GM19438 (cell line): Measurements from ENCODE around the gene PIAS1.
"Not testable (repeated sequence)": the region's sequence is repeated elsewhere in the genome, so short reads cannot be mapped to it uniquely, and the experiment has no call there.

Experiments
- ATAC-seq: cut with Tn5 transposase; IDR thresholded peaks from one replicate; pipeline ENCODE4 v1.9.1; 2021; ENCODE audit warnings: low read depth; ENCODE audit not compliant: unreplicated experiment

PIAS1 gene

DNA sequence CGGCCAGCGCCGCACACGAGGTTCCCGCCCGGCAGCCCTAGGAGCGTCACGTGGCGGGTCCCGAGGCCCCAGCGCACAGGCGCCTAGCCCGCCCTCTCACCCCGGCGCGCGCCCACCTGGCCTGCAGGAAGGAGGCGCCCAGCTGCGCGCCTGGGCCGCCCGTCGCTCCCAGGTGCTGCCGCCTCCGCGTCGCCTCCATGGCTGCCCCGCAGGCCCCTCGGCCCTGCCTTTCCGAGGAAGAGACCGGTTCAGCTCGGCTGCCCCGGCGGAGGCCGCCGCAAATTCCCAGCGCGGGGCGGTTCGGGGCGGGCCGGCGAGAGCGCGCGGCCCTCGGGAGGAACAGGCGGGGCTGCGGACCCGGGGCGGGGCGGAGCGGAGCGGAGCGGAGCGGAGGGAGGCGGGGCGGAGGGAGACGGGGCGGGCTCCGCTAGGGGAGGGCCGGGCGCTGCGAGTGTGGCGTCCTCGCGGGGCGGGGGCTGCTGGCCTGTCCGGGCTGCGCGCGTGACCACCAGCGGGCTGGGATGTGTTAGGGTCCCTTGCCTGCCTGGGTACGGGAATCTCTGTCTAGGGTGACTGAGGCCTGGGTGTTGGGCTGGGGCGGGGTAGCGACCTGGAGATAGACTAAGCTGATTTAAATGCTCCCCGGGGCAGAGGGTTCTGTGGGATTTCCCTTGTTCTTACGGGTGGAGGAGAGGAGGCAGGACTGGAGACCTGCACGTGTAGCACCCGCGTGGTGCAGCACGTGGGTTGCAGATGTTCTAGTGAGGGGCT, 175.5 kb downstream of the PIAS1 start, which contains the start of gene CLN6:
CLN6 (minus strand) TSS at position 343 of the 771 bp plus-strand sequence; CDS start at position 199, 144 bp downstream.
- ATAC-seq, result peak; percentile 70

DNA sequence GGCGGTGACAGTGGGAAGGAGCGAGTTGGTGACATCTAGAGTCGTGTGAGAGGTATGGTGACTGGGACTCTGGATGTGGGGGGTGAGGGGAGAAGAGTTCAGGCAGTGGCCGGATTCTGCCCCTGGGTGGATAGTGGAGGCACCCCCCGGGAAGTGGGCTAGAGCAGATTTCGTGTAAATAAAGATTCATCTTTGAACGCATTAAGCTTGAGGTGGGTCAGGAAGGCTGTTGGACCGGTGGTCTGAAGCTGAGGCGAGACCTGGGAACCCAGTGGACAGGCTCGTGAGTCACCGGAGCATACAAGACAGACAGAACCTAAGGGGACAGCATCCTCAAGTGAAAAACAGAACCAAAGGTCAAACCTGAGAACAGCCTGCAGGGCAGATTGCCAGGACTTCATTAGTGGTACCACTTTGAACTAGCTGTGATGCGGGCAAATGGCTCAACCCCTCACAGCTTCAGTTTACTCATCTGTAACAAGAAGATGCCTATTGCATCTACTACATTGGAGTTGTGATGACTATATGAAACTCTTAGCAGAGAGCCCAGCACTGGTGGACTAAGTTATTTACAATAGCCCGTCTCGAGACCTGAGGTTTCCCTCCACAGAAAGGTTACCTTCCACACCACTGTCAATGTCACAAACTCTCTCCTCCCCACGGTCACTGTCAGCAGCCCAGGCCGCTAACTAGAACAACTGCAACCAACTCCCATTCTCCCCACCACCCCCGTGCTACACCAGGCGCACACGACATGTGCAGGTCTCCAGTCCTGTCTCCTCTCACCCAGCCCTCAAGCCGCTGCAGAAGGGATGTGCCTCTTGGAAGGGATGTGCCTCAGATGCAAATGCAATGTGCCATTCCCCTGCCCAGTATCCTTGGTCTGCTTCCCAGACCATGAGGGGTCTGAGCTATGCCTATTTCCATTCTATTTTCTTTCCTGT, 176.3 kb downstream of the PIAS1 start:
- no peak for ATAC-seq

DNA sequence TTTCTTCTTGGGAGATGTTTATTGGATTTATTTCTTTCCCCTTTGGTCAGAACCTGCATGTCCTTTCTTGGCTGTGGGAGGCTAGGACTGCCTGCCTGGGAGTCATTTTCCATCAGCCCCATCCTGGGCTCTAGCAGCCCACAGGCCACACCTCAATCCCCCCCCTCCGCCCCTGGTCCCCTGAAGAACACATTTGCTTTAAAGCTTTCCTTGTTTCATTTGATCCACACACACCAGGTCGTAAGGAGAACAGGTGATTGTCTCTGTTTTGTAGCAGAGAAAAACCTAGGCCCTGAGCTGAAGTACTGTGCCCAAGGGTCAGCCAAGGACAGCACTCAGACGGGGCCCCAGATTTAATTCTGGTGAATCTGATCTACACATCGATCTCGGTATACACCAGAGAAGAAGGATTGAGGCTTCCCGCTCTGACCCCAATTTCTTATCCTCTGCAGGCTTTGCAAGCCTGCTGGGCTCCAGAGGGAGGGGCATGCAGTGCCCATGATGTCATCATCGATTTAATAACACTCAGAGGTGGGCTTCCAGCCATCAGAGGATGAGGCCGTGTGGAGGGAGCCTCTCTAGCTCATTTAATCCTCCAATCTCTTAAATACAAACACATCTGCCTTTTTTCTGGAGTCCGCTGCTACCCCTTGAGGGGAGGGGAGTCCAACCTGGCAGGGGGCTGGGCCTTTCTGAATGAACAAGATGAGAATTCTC, 177.1 kb downstream of the PIAS1 start:
- ATAC-seq, result no peak

DNA sequence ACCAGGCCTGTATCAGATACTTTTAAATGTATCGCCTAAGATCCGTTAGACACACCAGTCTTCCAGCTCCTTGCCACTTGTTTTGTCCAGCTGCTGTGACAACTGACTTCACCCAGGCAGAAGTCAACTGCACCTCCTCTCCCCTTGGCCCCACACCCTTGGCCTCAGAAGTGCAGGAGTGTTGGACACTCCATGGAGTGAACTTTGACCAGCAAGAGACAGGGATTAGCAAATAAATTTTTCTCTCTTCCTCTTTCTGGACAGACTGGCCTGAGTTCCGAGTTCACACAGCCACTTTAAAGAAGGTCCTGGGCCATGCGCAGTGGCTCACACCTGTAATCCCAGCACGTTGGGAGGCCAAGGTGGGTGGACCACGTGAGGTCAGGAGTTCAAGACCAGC, 178.3 kb downstream of the PIAS1 start:
- ATAC-seq, result no peak

DNA sequence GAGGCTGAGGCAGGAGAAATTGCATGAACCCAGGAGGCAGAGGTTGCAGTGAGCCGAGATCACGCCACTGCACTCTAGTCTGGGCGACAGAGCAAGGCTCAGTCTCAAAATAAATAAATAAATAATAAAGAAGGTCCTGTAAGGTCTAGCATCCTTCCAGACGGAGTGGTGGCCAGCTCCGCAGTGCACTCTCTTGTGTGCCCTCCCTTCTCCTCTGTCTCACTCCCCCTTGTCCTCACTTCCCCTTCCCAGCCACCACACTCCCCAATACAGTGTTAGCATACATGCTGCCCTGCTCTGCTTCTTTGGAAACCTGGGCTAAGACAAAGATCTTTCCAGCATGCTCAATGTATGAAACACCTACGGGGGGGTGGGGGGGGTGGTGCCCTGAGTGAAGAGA, 178.8 kb downstream of the PIAS1 start:
- no peak for ATAC-seq

DNA sequence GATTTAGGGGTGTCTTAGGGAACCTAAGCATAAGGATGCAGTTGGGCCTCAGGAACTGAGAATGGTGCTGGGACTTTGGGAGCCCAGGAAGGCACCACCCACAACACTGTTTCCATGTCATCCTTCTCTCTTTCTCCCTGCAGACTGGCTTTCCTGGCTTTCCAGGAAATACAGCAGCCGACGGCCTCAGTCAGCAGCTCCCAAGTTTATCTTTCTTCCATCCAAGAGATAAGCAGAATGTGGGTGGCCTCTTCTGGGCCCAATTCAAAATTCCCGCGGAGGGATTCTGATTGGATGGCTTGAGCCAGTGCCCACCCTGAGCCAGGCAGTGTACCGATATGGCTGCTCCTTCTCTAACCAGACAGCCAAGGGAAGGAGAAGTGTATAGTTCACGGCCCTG, 179.9 kb downstream of the PIAS1 start:
- no peak for ATAC-seq

DNA sequence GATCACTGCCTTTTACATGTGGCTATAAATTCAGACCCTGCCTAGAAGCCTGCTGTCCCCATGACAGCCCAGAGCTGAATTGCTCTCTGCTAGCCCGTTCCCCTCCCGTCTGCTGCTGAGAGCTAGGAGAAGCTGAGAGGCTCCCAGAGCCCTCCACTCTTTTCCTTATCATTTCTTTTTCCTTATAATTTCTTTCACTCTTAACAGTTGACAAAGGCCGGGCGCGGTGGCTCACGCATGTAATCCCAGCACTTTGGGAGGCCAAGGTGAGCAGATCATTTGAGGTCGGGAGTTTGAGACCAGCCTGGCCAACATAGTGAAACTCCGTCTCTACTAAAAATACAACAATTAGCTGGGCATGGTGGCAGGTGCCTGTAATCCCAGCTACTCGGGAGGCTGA, 180.4 kb downstream of the PIAS1 start:
- ATAC-seq, result not testable (repeated sequence)

DNA sequence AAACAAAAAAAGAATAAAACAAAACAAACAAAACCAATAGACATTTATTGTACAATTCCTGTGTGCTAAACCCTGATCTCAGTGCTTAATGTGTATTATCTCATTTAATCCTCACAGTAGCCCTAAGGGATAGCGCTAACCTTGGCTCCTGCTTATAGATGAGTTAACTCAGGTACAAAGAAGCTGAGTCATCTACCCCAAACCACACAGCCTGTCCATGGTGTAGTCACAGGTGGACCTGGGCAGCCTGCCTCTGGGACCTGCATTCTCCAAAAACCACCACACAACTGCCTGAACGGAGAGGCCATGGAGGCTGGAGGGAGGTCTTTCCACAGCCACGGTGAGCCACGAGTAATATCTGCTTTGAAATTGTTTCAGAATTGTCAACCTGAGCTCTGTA, 180.9 kb downstream of the PIAS1 start:
- no peak for ATAC-seq

DNA sequence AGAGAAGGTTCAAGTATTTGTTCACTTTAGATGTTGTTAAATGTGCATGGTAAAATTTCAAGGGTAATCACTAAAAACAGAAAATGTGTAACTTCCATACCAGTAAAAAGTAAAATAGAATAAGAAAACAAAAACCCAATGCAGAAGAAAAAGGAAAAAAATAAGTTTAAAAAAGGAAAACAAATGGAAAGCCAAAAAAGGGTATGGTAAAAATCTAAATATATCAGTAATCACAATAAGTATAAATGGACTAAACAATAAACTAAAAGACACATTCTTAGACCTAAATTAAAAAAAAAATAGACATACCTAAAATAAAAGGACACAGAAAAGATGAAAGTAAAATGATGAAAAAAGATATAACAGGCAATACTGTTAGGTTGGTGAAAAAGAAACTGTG, 184.9 kb downstream of the PIAS1 start:
- no peak for ATAC-seq

DNA sequence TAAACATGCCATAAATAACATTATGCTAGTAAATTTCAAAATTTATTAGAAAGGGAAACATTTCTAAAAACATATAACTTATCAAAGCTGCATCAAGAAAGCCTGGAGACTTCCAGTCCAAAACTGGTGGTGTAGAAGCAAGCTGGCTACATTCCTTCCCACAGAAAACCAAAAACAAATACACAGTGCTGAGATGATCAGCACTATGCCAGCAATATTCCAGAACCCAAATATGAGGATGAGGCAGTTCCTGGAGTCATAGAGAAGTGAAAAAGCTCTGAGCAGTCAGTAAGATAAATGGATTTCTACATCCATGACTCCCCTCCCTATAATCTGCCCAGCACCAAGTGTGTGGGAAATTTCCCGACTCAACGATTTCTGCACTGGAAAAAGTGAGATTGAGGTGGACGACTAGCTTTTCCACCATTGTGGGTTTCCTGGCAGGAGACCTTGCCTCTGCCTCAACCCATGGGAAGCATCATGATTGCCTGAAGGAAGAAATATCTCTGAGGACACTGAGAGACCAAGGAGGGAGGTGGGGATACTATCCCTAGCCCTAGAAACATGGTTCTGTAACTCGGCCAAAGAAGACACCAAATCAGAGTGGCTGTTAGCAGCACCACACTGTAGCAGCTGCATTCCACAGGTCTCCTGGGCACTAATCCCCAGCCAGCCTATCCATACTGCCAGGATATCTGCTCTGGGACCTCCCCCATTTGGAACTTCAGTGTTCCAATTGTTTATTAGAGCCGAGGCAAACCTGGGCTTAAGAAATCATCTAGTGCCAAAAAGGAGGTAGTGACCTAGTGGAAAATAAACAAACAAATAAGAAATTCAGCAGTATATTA, 187.2 kb downstream of the PIAS1 start:
- no peak for ATAC-seq
